Amniotic epithelial cell (primary cell): ENCODE data around the gene ARHGEF16.

Source experiments
- DNase-seq: peaks from one replicate; pipeline ENCODE4 v3.0.0-alpha.2; 2010; ENCODE audit warnings: low read depth

Gene ARHGEF16

GRCh38 chr1:3502641-3503524, 48.4 kb downstream of the ARHGEF16 start:
- no peak for DNase-seq

GRCh38 chr1:3503525-3503886, 49.0 kb downstream of the ARHGEF16 start:
- no peak for DNase-seq

GRCh38 chr1:3504151-3504821, 49.8 kb downstream of the ARHGEF16 start:
- DNase-seq = peak; percentile 20

- no peak for DNase-seq
Measured at GRCh38 chr1:3504822-3505153, 50.3 kb downstream of the ARHGEF16 start.

GRCh38 chr1:3505161-3505560, 50.7 kb downstream of the ARHGEF16 start:
- no peak for DNase-seq

- DNase-seq = no peak
Measured at GRCh38 chr1:3506041-3506440, 51.6 kb downstream of the ARHGEF16 start.

GRCh38 chr1:3506943-3507342, 52.5 kb downstream of the ARHGEF16 start:
- DNase-seq = no peak

GRCh38 chr1:3507636-3508275, 53.3 kb downstream of the ARHGEF16 start:
- no peak for DNase-seq

- no peak for DNase-seq
Measured at GRCh38 chr1:3508757-3509415, 54.4 kb downstream of the ARHGEF16 start.

GRCh38 chr1:3509721-3510120, 55.3 kb downstream of the ARHGEF16 start:
- no peak for DNase-seq

GRCh38 chr1:3510136-3510955, 55.9 kb downstream of the ARHGEF16 start:
- DNase-seq = no peak

- DNase-seq = no peak
Measured at GRCh38 chr1:3510956-3511250, 56.4 kb downstream of the ARHGEF16 start.

GRCh38 chr1:3511306-3511705, 56.8 kb downstream of the ARHGEF16 start:
- no peak for DNase-seq

- no peak for DNase-seq
Measured at GRCh38 chr1:3511856-3512255, 57.4 kb downstream of the ARHGEF16 start.

GRCh38 chr1:3514404-3514803, 59.9 kb downstream of the ARHGEF16 start:
- DNase-seq = no peak

GRCh38 chr1:3515272-3515671, 60.8 kb downstream of the ARHGEF16 start:
- no peak for DNase-seq

- DNase-seq = peak; percentile 13
Measured at GRCh38 chr1:3515774-3516480, 61.5 kb downstream of the ARHGEF16 start.

GRCh38 chr1:3516481-3516869, 62.0 kb downstream of the ARHGEF16 start:
- no peak for DNase-seq

- DNase-seq = no peak
Measured at GRCh38 chr1:3516911-3517675, 62.6 kb downstream of the ARHGEF16 start.

GRCh38 chr1:3518256-3518655, 63.8 kb downstream of the ARHGEF16 start:
- no peak for DNase-seq

- no peak for DNase-seq
Measured at GRCh38 chr1:3518756-3519155, 64.3 kb downstream of the ARHGEF16 start.
